Naive B cell (primary cell): ENCODE results near the gene L3MBTL3. TPM values are rescaled to one million over a fixed set of nuclear protein-coding genes. Genes with fewer than 3 reads are reported as not detected.

Experiments
- ATAC-seq, 2 donors: fragments of 150-1000 bp; cut with Tn5 transposase; 2 replicates each; pipeline ENCODE4 v1.10.0; 2021; ENCODE audit warnings: low read depth in 2 of 2, mild to moderate bottlenecking in 2 of 2, moderate library complexity in 2 of 2
- DNase-seq: peaks from one replicate; pipeline ENCODE4 v3.0.0; 2022
- H3K27ac Mint-ChIP-seq, 6 donors: one replicate each; pipeline ENCODE4 v1.8.0; 2020 to 2022; ENCODE audit warnings: mild to moderate bottlenecking in 6 of 6, mixed read lengths in 6 of 6, moderate library complexity in 5 of 6, inconsistent platforms in 2 of 6
- H3K27me3 Mint-ChIP-seq, 3 donors: one replicate each; pipeline ENCODE4 v1.8.0; 2021 to 2022; ENCODE audit warnings: mixed read lengths in 3 of 3, mild to moderate bottlenecking in 1 of 3
- H3K36me3 Mint-ChIP-seq, 2 donors: one replicate each; pipeline ENCODE4 v1.8.0; 2020 to 2022; ENCODE audit warnings: mixed read lengths in 2 of 2, inconsistent platforms in 1 of 2, mild to moderate bottlenecking in 1 of 2
- H3K4me1 Mint-ChIP-seq, 3 donors: one replicate each; pipeline ENCODE4 v1.8.0; 2020 to 2022; ENCODE audit warnings: mixed read lengths in 3 of 3, inconsistent platforms in 1 of 3, mild to moderate bottlenecking in 1 of 3, moderate library complexity in 1 of 3
- H3K4me3 Mint-ChIP-seq, 8 donors: one replicate each; pipeline ENCODE4 v1.8.0; 2020 to 2022; ENCODE audit warnings: mild to moderate bottlenecking in 8 of 8, mixed read lengths in 8 of 8, moderate library complexity in 8 of 8, inconsistent platforms in 2 of 8
- H3K9me3 Mint-ChIP-seq, 7 donors: one replicate each; pipeline ENCODE4 v1.8.0; 2020 to 2022; ENCODE audit warnings: mixed read lengths in 7 of 7, mild to moderate bottlenecking in 5 of 7, inconsistent platforms in 2 of 7, moderate library complexity in 1 of 7
- polyA plus RNA-seq, 6 donors: library from polyadenylated mRNA; unstranded; fragments of 300-500 nt; fragmentation: Illumina TruSeq; gene quantifications; one replicate each; pipeline ENCODE4 v1.2.3, GENCODE V29; 2021; ENCODE audit warnings: low read depth in 6 of 6

Gene L3MBTL3
- polyA plus RNA-seq, 6 donors from 2014 or later: 11.0 to 21.8 (median 16.6) TPM

DNA sequence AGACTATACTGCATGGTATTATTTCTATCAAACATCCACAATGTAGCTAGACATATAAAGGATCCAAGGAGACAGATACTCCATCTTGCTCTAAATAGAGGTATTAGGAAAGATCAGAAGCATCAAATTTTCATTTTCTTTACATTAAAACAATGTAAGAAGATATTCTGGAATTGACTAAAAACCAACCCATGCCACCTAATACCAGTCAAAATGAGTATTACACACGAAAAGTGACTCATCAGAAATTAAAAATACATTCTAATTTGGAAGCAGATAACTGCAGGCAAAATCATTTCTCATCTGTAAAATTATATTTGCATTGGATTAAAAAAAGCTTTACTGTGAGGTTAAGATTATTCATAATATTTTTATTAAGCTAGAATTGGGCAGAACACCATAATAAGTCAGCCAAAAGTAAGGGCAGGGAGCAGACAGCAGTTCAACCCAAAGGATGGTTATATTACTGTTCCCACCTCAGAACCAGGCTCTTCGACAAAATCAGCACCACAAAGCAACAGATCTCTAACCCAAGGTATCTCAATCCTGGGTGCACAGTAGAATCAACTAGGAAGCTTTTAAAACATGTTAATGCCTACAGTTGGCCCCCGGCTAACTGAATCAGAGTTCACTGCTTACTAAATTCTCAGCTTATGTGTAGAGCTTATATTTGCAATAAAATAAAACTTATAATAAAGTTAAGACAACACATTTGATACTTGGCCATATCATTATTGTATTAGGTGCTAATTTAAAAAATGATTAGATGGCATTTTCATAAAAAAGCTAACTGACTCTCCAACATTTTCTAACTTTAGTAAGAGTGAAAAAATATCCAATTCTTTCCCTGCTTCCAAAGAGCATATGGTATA lies 169.2 kb downstream of the L3MBTL3 start:
- Mint-ChIP-seq H3K4me1 (peaks cover 15 to 23% (median 22%) of the 10 kb centered on the region in 3 donors), H3K9me3 (no peaks in the 10 kb centered on the region), H3K27me3 (no peaks in the 10 kb centered on the region), H3K36me3 (no peaks in the 10 kb centered on the region), H3K4me3 (no peak overlapping the region), H3K27ac (peak overlapping the region in 1 of 6 donors; percentile 7)
- DNase-seq: no peak
- ATAC-seq: no peak

DNA sequence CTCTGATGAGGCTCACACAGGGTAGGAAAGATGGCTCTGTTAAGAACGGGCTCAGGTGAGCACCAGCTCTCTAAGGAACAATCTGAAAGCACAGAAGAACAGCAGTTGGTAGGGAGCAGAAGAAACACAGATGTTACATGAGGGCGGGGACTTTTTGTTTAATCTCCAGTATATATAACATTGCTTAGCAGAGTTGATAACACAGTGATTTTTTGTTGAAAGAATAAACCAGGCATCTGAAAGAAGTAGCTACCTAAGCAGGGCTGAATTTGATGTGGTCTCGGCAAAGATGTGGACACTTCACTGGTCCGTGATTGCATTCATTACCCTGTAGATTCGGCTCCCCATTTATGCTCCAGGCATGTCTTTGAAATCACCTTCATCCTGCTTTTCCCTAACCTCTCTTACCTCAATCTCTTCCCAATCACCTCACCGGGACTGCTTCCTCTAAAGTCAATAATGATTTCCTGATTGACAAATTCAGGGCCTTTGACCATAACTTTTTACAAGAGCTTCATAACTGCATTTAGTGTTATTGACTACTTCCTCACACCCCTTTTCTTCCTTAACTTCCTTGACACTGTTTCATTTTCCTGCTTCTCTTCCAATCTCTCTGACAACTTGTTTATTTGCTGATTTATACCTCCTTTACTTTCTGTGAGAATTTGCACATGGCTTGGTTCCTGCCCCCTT lies 170.0 kb downstream of the L3MBTL3 start:
- H3K27ac Mint-ChIP-seq: peak overlapping the region in 3 of 6 donors; percentile 7 to 9 (median 7)
- no peak overlapping the region for H3K4me3 Mint-ChIP-seq
- peaks cover 0 to 6% of the 10 kb centered on the region in 2 donors for H3K36me3 Mint-ChIP-seq
- DNase-seq: no peak
- peaks cover 18 to 31% (median 28%) of the 10 kb centered on the region in 3 donors for H3K4me1 Mint-ChIP-seq
- ATAC-seq: no peak
- peaks cover 0 to 4% (median 0%) of the 10 kb centered on the region in 3 donors for H3K27me3 Mint-ChIP-seq
- H3K9me3 Mint-ChIP-seq: no peaks in the 10 kb centered on the region

DNA sequence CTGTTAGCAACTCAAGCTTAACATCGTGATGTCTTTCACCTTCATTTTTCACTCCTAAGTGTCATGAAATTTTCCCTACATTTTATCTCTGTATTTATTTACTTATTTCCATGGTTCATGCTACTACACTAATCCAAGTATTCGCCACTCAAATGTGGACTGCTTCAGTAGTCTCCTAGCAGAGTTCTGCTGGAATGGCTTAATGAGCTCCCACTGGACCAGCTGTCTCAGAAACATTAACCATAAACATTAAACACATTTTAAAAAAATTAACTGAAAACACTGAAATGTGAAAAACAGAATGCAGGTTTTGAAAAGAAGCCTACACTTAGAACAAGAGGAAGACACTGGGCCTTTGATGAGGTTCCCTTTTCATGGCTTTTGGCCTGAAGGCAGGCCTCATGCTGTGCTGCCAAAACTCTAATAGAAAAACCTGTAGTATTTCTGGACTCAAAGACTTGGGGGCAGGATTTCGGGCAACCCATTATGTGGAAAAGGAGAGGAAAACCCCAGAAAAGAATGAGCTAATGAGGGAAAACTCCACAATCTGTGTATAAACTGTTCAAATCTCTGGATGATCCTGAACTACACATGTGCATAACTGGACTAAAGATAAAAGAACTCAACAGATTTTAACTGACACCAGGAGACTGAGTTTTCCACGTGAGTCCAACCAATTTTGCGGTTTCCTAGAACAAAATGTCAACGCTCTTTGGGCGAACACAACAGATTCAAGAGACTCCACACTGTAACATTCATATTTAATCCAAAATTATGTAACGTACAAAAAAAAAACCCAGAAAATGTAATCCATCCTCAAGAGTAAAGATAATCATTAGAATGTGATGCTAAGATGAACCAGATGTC lies 171.4 kb downstream of the L3MBTL3 start:
- peak overlapping the region in 1 of 6 donors; percentile 16 for H3K27ac Mint-ChIP-seq

More for the DNA sequence above, 171.4 kb downstream of the L3MBTL3 start:
- ATAC-seq: no peak
- H3K4me3 Mint-ChIP-seq: no peak overlapping the region
- DNase-seq: no peak
- H3K4me1 Mint-ChIP-seq: peaks cover 15 to 25% (median 21%) of the 10 kb centered on the region in 3 donors
- H3K9me3 Mint-ChIP-seq: no peaks in the 10 kb centered on the region
- peaks cover 0 to 14% (median 0%) of the 10 kb centered on the region in 3 donors for H3K27me3 Mint-ChIP-seq
- peaks cover 0 to 15% of the 10 kb centered on the region in 2 donors for H3K36me3 Mint-ChIP-seq

Other genes starting within 250 kb of the L3MBTL3 start
- not detected for gene TMEM244, start 157.3 kb upstream of the L3MBTL3 start, polyA plus RNA-seq
- gene SAMD3, start 204.4 kb downstream of the L3MBTL3 start, polyA plus RNA-seq: under 1 TPM in 5 of 6 donors, not detected in 1; 0.37 to 0.92 (median 0.71) TPM